HCT116 (cell line): Measurements from ENCODE around the gene SLC25A1. TPM values are rescaled to one million over a fixed set of nuclear protein-coding genes. Genes with fewer than 3 reads are reported as not detected.

Experiments
- ATAC-seq: fragments of 200-7000 bp; cut with Tn5 transposase; 2 replicates; pipeline ENCODE4 v1.9.1; 2020; ENCODE audit warnings: mild to moderate bottlenecking, moderate library complexity
- BruUV-seq: library from RNA; stranded (reverse); fragments of 400-500 nt; replicated peaks from 2 replicates; lab custom pipeline; 2021; lab: Mats Ljungman, UMichigan
- CTCF ChIA-PET: fragments of 300-600 bp; sonication (Branson Sonifier 250); formaldehyde crosslinking; loops from one replicate; lab custom pipeline; 2021; ENCODE audit warnings: antibody characterized with exemption; lab: Charles Lee
- POLR2A ChIA-PET: fragments of 300-600, 350-600 bp; sonication (Branson Sonifier 250); formaldehyde crosslinking; loops from one replicate; lab custom pipeline; 2021; ENCODE audit warnings: antibody characterized with exemption; lab: Charles Lee
- RAD21 ChIA-PET, 2 experiments: fragments of 300-600 bp; sonication (Branson Sonifier 250); formaldehyde crosslinking; loops; one replicate each; lab custom pipeline; 2023; ENCODE audit warnings: low total read pairs in 2 of 2; ENCODE audit not compliant: uncharacterized antibody in 2 of 2, unreplicated experiment in 2 of 2, low non-redundant PET in 1 of 2; lab: Charles Lee
- DNase-seq: peaks from one replicate; pipeline ENCODE4 v3.0.0-alpha.2; 2010; ENCODE audit warnings: low read depth, low spot score
- H2AFZ ChIP-seq: fragments of 200-600 bp; shearing (Covaris generic), sonication (generic); 2 replicates; pipeline ENCODE4 v1.6.1; 2017; ENCODE audit warnings: low read depth, mixed run types, mixed read lengths, antibody characterized with exemption, low read length; ENCODE audit not compliant: poor library complexity, severe bottlenecking
- H3K27ac ChIP-seq: 2 replicates; pipeline ENCODE4 v1.5.1; 2012; ENCODE audit warnings: low read depth, low read length
- H3K27me3 ChIP-seq: fragments of 200-600 bp; sonication (generic); 2 replicates; pipeline ENCODE4 v1.6.1; 2016; ENCODE audit warnings: mixed run types, low read length, mixed read lengths; ENCODE audit not compliant: insufficient read depth
- H3K36me3 ChIP-seq, 2 experiments: fragments of 200-500 bp in 1 of 2; fragments of 200-600 bp in 1 of 2; sonication (Bioruptor generic) in 1 of 2; sonication (generic) in 1 of 2; 2 replicates each; pipeline versions ENCODE4 v1.5.1 to v1.6.1; 2014 to 2016; ENCODE audit warnings: low read length in 2 of 2, inconsistent platforms in 1 of 2, mixed read lengths in 1 of 2, mixed run types in 1 of 2; ENCODE audit not compliant: insufficient read depth in 2 of 2, control insufficient read depth in 1 of 2
- H3K4me1 ChIP-seq, 2 experiments: fragments of 200-600 bp in 1 of 2; sonication (generic) in 1 of 2; 2 replicates each; pipeline versions ENCODE4 v1.5.1 to v1.6.1; 2012 to 2017; ENCODE audit warnings: low read length in 2 of 2, inconsistent platforms in 1 of 2, mild to moderate bottlenecking in 1 of 2, mixed read lengths in 1 of 2, mixed run types in 1 of 2, moderate library complexity in 1 of 2; ENCODE audit not compliant: insufficient read depth in 2 of 2, control insufficient read depth in 1 of 2
- H3K4me2 ChIP-seq: fragments of 200-600 bp; sonication (generic); 2 replicates; pipeline ENCODE4 v1.6.1; 2017; ENCODE audit warnings: mixed run types, low read length, mixed read lengths
- H3K4me3 ChIP-seq, 2 experiments: fragments of 200-600 bp in 1 of 2; sonication (generic) in 1 of 2; replicated peaks in 1 of 2; 2 replicates each; pipeline ENCODE4 v1.5.1; 2011 to 2016; ENCODE audit warnings: low read length in 2 of 2, control low read depth in 1 of 2, low read depth in 1 of 2, mild to moderate bottlenecking in 1 of 2, mixed read lengths in 1 of 2, mixed run types in 1 of 2
- H3K79me2 ChIP-seq: fragments of 200-600 bp; sonication (generic); 2 replicates; pipeline ENCODE4 v1.6.1; 2017; ENCODE audit warnings: mild to moderate bottlenecking, mixed run types, low read length, moderate library complexity, mixed read lengths; ENCODE audit not compliant: insufficient read depth
- H3K9ac ChIP-seq: fragments of 200-600 bp; sonication (generic); 2 replicates; pipeline ENCODE4 v1.6.1; 2016; ENCODE audit warnings: low read length, mixed read lengths
- H3K9me2 ChIP-seq: fragments of 200-600 bp; sonication (generic), shearing (Covaris generic); 2 replicates; pipeline ENCODE4 v1.6.1; 2017; ENCODE audit warnings: mixed run types, mild to moderate bottlenecking, moderate library complexity; ENCODE audit not compliant: insufficient read depth
- H3K9me3 ChIP-seq, 2 experiments: fragments of 200-500 bp in 1 of 2; fragments of 200-600 bp in 1 of 2; sonication (Bioruptor generic) in 1 of 2; sonication (generic) in 1 of 2; 2 replicates each; pipeline ENCODE4 v1.6.1; 2014 to 2017; ENCODE audit warnings: low read length in 2 of 2, mixed read lengths in 2 of 2, inconsistent platforms in 1 of 2, low read depth in 1 of 2, mild to moderate bottlenecking in 1 of 2, mixed run types in 1 of 2, moderate library complexity in 1 of 2; ENCODE audit not compliant: control insufficient read depth in 1 of 2, insufficient read depth in 1 of 2
- H4K20me1 ChIP-seq: fragments of 200-600 bp; sonication (generic), shearing (Covaris generic); 2 replicates; pipeline ENCODE4 v1.6.1; 2017; ENCODE audit warnings: mixed run types, mild to moderate bottlenecking, moderate library complexity; ENCODE audit not compliant: insufficient read depth
- CBX3 ChIP-seq: IDR thresholded peaks from 2 replicates; pipeline ENCODE4 v1.6.1; 2012; ENCODE audit warnings: low read depth
- CEBPB ChIP-seq: IDR thresholded peaks from 2 replicates; pipeline ENCODE4 v1.6.1; 2012; ENCODE audit warnings: low read depth
- EGR1 ChIP-seq: IDR thresholded peaks from 2 replicates; pipeline ENCODE4 v1.6.1; 2012; ENCODE audit warnings: low read depth
- MAX ChIP-seq: IDR thresholded peaks from 2 replicates; pipeline ENCODE4 v1.6.1; 2012
- POLR2A ChIP-seq: IDR thresholded peaks from 2 replicates; pipeline ENCODE4 v1.7.0; 2011; ENCODE audit warnings: borderline replicate concordance; ENCODE audit not compliant: insufficient read depth, insufficient read length; ENCODE audit errors: extremely low read depth
- RAD21 ChIP-seq: IDR thresholded peaks from 2 replicates; pipeline ENCODE4 v1.6.1; 2012; ENCODE audit warnings: low read depth, mild to moderate bottlenecking
- REST ChIP-seq: IDR thresholded peaks from 2 replicates; pipeline ENCODE4 v1.6.1; 2012; ENCODE audit warnings: low read depth
- SIN3A ChIP-seq: IDR thresholded peaks from 2 replicates; pipeline ENCODE4 v1.6.1; 2012; ENCODE audit warnings: low read depth
- SRF ChIP-seq: IDR thresholded peaks from 2 replicates; pipeline ENCODE4 v1.6.1; 2012; ENCODE audit warnings: low read depth
- YY1 ChIP-seq: IDR thresholded peaks from 2 replicates; pipeline ENCODE4 v1.6.1; 2011; ENCODE audit warnings: low read length, low read depth, moderate library complexity, mild to moderate bottlenecking; ENCODE audit not compliant: insufficient replicate concordance; ENCODE audit errors: extremely low read depth
- ZBTB33 ChIP-seq: IDR thresholded peaks from 2 replicates; pipeline ENCODE4 v1.6.1; 2011; ENCODE audit warnings: mild to moderate bottlenecking, low read length, moderate library complexity; ENCODE audit not compliant: insufficient replicate concordance; ENCODE audit errors: extremely low read depth
- ZFX ChIP-seq: fragments of 450-650 bp; IDR thresholded peaks from 2 replicates; pipeline ENCODE4 v1.6.1; 2017
- ZNF274 ChIP-seq: fragments of 200-500 bp; sonication (Bioruptor generic); IDR thresholded peaks from 2 replicates; pipeline ENCODE4 v1.6.1; 2014; ENCODE audit warnings: mild to moderate bottlenecking, low read depth, low read length, inconsistent platforms
- intact Hi-C: fragments of 100-400 bp; cut with micrococcal nuclease; formaldehyde crosslinking; loops from 2 replicates; pipeline ENCODE4 v1.10.0; 2022
- total RNA-seq: library from RNA; stranded (reverse); gene quantifications from one replicate; pipeline ENCODE4 v1.2.1, GENCODE V29; 2021; ENCODE audit not compliant: unreplicated experiment

The SLC25A1 gene
- total RNA-seq, 1 experiment from 2014 or later, result 146 TPM

GRCh38 chr22:19187716-19188563, 9.4 kb upstream of the SLC25A1 start:
- BruUV-seq, result no TSS peak
- H3K27ac ChIP-seq, result no peak overlapping the region
- H3K9me2 ChIP-seq, result no peaks in the 10 kb centered on the region
- no peaks in the 10 kb centered on the region for H3K27me3 ChIP-seq
- DNase-seq (no peak), ATAC-seq (no peak)
- intact Hi-C loops, result no loop called here
- RAD21 ChIA-PET, result no interaction called here
- peaks cover 2 to 11% of the 10 kb centered on the region in 2 experiments; a peak in 2 of 4 replicates for H3K4me1 ChIP-seq
- H3K4me2 ChIP-seq, result no peak overlapping the region
- no peaks in the 10 kb centered on the region for H4K20me1 ChIP-seq
- H3K4me3 ChIP-seq, result no peak overlapping the region
- no peak overlapping the region for H2AFZ ChIP-seq
- H3K36me3 ChIP-seq, result no peaks in the 10 kb centered on the region
- no peaks in the 10 kb centered on the region for H3K79me2 ChIP-seq
- no peaks in the 10 kb centered on the region for H3K9me3 ChIP-seq
- POLR2A ChIA-PET, result no interaction called here
- H3K9ac ChIP-seq, result no peak overlapping the region
- TF ChIP-seq MAX, result no peak
- CTCF ChIA-PET, result no interaction called here

- intact Hi-C loops, result no loop called here
- H3K27me3 ChIP-seq, result no peaks in the 10 kb centered on the region
- no peaks in the 10 kb centered on the region for H3K9me3 ChIP-seq
- H3K4me3 ChIP-seq, result no peak overlapping the region
- H2AFZ ChIP-seq, result no peak overlapping the region
- H4K20me1 ChIP-seq, result no peaks in the 10 kb centered on the region
- no peaks in the 10 kb centered on the region for H3K9me2 ChIP-seq
- ChIA-PET POLR2A (no interaction called here), RAD21 (no interaction called here), CTCF (interaction anchor here (1.6 kb wide), 1 partner anchor 40 kb away, joined by 3 read pairs; the partner anchor contains the start of gene ESS2)
- DNase-seq (no peak), ATAC-seq (no peak)
- H3K4me1 ChIP-seq, result peaks cover 2 to 16% of the 10 kb centered on the region in 2 experiments; a peak in 3 of 4 replicates
- peak overlapping the region; percentile 30 for H3K4me2 ChIP-seq
- H3K36me3 ChIP-seq, result no peaks in the 10 kb centered on the region
- H3K79me2 ChIP-seq, result no peaks in the 10 kb centered on the region
- no peak overlapping the region for H3K9ac ChIP-seq
- no TSS peak for BruUV-seq
- no peak overlapping the region for H3K27ac ChIP-seq
- TF ChIP-seq REST, result no peak
- no peak for TF ChIP-seq SRF
- no peak for TF ChIP-seq EGR1
- no peak for TF ChIP-seq POLR2A
- no peak for TF ChIP-seq CBX3
- TF ChIP-seq ZNF274, result no peak
- no peak for TF ChIP-seq YY1
- TF ChIP-seq ZBTB33, result no peak
- no peak for TF ChIP-seq RAD21
- no peak for TF ChIP-seq SIN3A
- no peak for TF ChIP-seq ZFX
- no peak for TF ChIP-seq CEBPB
These were observed 5.9 kb upstream of the SLC25A1 start for GRCh38 chr22:19184276-19184997.
